Effector memory CD4-positive, alpha-beta T cell (primary cell): ENCODE data around the gene RASA3.
"Not testable (repeated sequence)": the region's sequence is repeated elsewhere in the genome, so short reads cannot be mapped to it uniquely, and the experiment has no call there.

Source experiments
- DNase-seq, 3 donors: peaks; one replicate each; pipeline ENCODE4 v3.0.0-alpha.2; 2020
- H3K27ac ChIP-seq: 2 replicates; pipeline ENCODE4 v1.7.0; 2013; ENCODE audit warnings: mild to moderate bottlenecking, low read length, moderate library complexity; ENCODE audit not compliant: insufficient read depth, poor library complexity, severe bottlenecking
- H3K27me3 ChIP-seq: replicated peaks from 2 replicates; pipeline ENCODE4 v1.7.0; 2013; ENCODE audit warnings: mild to moderate bottlenecking, low read length; ENCODE audit not compliant: insufficient read depth, control insufficient read depth, poor library complexity, severe bottlenecking
- H3K36me3 ChIP-seq: 2 replicates; pipeline ENCODE4 v1.7.0; 2013; ENCODE audit warnings: mild to moderate bottlenecking, low read length, moderate library complexity; ENCODE audit not compliant: control insufficient read depth, insufficient read depth
- H3K4me1 ChIP-seq: 2 replicates; pipeline ENCODE4 v1.7.0; 2013; ENCODE audit warnings: low read length, mild to moderate bottlenecking; ENCODE audit not compliant: control insufficient read depth, insufficient read depth, poor library complexity, severe bottlenecking
- H3K4me3 ChIP-seq: 2 replicates; pipeline ENCODE4 v1.7.0; 2013; ENCODE audit warnings: low read length, low read depth, mild to moderate bottlenecking; ENCODE audit not compliant: insufficient read depth, poor library complexity, severe bottlenecking
- H3K9me3 ChIP-seq: 2 replicates; pipeline ENCODE4 v1.7.0; 2013; ENCODE audit warnings: mild to moderate bottlenecking, low read length, moderate library complexity; ENCODE audit not compliant: control insufficient read depth

Gene RASA3

GRCh38 chr13:114127473-114128347, 4.7 kb downstream of the RASA3 start:
- no peaks in the 10 kb centered on the region for H3K9me3 ChIP-seq
- H3K4me1 ChIP-seq = peaks cover 76% of the 10 kb centered on the region
- H3K36me3 ChIP-seq = peaks cover 31% of the 10 kb centered on the region
- peak overlapping the region; percentile 83 for H3K27ac ChIP-seq
- no peak for DNase-seq
- H3K4me3 ChIP-seq = peak overlapping the region; percentile 99
- no peaks in the 10 kb centered on the region for H3K27me3 ChIP-seq

- Histone ChIP-seq H3K36me3 (peaks cover 31% of the 10 kb centered on the region), H3K27ac (peak overlapping the region; percentile 83), H3K4me3 (peak overlapping the region; percentile 99), H3K4me1 (peaks cover 84% of the 10 kb centered on the region), H3K9me3 (no peaks in the 10 kb centered on the region), H3K27me3 (no peaks in the 10 kb centered on the region)
- DNase-seq = no peak
Measured at GRCh38 chr13:114126789-114127472, 5.5 kb downstream of the RASA3 start.

GRCh38 chr13:114126086-114126485, 6.3 kb downstream of the RASA3 start:
- peaks cover 26% of the 10 kb centered on the region for H3K36me3 ChIP-seq
- not testable (repeated sequence) for DNase-seq, H3K4me3 ChIP-seq, H3K9me3 ChIP-seq, H3K27me3 ChIP-seq
- H3K4me1 ChIP-seq = peaks cover 92% of the 10 kb centered on the region
- H3K27ac ChIP-seq = peak overlapping the region; percentile 83

- Histone ChIP-seq H3K4me1 (peaks cover 95% of the 10 kb centered on the region), H3K4me3 (no peak overlapping the region), H3K36me3 (peaks cover 26% of the 10 kb centered on the region), H3K9me3 (no peaks in the 10 kb centered on the region), H3K27me3 (no peaks in the 10 kb centered on the region), H3K27ac (peak overlapping the region; percentile 49)
- no peak for DNase-seq
Measured at GRCh38 chr13:114125589-114125988, 6.8 kb downstream of the RASA3 start.

GRCh38 chr13:114124921-114125320, 7.5 kb downstream of the RASA3 start:
- no peaks in the 10 kb centered on the region for H3K27me3 ChIP-seq
- no peaks in the 10 kb centered on the region for H3K9me3 ChIP-seq
- no peak overlapping the region for H3K4me3 ChIP-seq
- DNase-seq = peak; percentile 45 to 62 (median 46)
- peak overlapping the region; percentile 49 for H3K27ac ChIP-seq
- peaks cover 91% of the 10 kb centered on the region for H3K4me1 ChIP-seq
- H3K36me3 ChIP-seq = peaks cover 26% of the 10 kb centered on the region

- peaks cover 26% of the 10 kb centered on the region for H3K36me3 ChIP-seq
- no peak for DNase-seq
- H3K27ac ChIP-seq = peak overlapping the region; percentile 48
- H3K9me3 ChIP-seq = no peaks in the 10 kb centered on the region
- peaks cover 87% of the 10 kb centered on the region for H3K4me1 ChIP-seq
- no peaks in the 10 kb centered on the region for H3K27me3 ChIP-seq
- H3K4me3 ChIP-seq = no peak overlapping the region
Measured at GRCh38 chr13:114124431-114124830, 8.0 kb downstream of the RASA3 start.

GRCh38 chr13:114123876-114124275, 8.5 kb downstream of the RASA3 start:
- peaks cover 89% of the 10 kb centered on the region for H3K4me1 ChIP-seq
- no peak overlapping the region for H3K4me3 ChIP-seq
- peak overlapping the region; percentile 48 for H3K27ac ChIP-seq
- H3K9me3 ChIP-seq = no peaks in the 10 kb centered on the region
- H3K27me3 ChIP-seq = no peaks in the 10 kb centered on the region
- DNase-seq = no peak
- H3K36me3 ChIP-seq = peaks cover 26% of the 10 kb centered on the region

- Histone ChIP-seq H3K27me3 (no peaks in the 10 kb centered on the region), H3K36me3 (peaks cover 23% of the 10 kb centered on the region), H3K27ac (peak overlapping the region; percentile 39), H3K4me3 (no peak overlapping the region), H3K9me3 (no peaks in the 10 kb centered on the region), H3K4me1 (peaks cover 89% of the 10 kb centered on the region)
- DNase-seq = no peak
Measured at GRCh38 chr13:114123448-114123847, 9.0 kb downstream of the RASA3 start.

GRCh38 chr13:114122591-114123211, 9.7 kb downstream of the RASA3 start:
- no peak overlapping the region for H3K27ac ChIP-seq
- no peaks in the 10 kb centered on the region for H3K27me3 ChIP-seq
- peaks cover 17% of the 10 kb centered on the region for H3K36me3 ChIP-seq
- no peak for DNase-seq
- no peak overlapping the region for H3K4me3 ChIP-seq
- H3K4me1 ChIP-seq = peaks cover 87% of the 10 kb centered on the region
- no peaks in the 10 kb centered on the region for H3K9me3 ChIP-seq

GRCh38 chr13:114122127-114122511, 10.3 kb downstream of the RASA3 start:
- no peak overlapping the region for H3K4me3 ChIP-seq
- no peaks in the 10 kb centered on the region for H3K9me3 ChIP-seq
- peaks cover 81% of the 10 kb centered on the region for H3K4me1 ChIP-seq
- no peak for DNase-seq
- H3K27ac ChIP-seq = no peak overlapping the region
- no peaks in the 10 kb centered on the region for H3K27me3 ChIP-seq
- H3K36me3 ChIP-seq = peaks cover 18% of the 10 kb centered on the region
